DND-41 (cell line): ENCODE data around the gene MGAT5B.
"Not testable (repeated sequence)": the region's sequence is repeated elsewhere in the genome, so short reads cannot be mapped to it uniquely, and the experiment has no call there.

Experiments used
- ATAC-seq: fragments of 200-7000 bp; cut with Tn5 transposase; 3 replicates; pipeline ENCODE4 v1.9.1; 2021; ENCODE audit warnings: low read depth; ENCODE audit not compliant: insufficient read depth
- DNase-seq: peaks from one replicate; pipeline ENCODE4 v3.0.0-alpha.2; 2020
- H2AFZ ChIP-seq: 2 replicates; pipeline ENCODE4 v1.6.0; 2012; ENCODE audit warnings: low read depth, low read length
- H3K27ac ChIP-seq: 2 replicates; pipeline ENCODE4 v1.5.1; 2012; ENCODE audit warnings: low read length, inconsistent platforms
- H3K27me3 ChIP-seq: fragments of 200-600 bp; sonication (generic); 2 replicates; pipeline ENCODE4 v1.6.0; 2012; ENCODE audit warnings: low read length, mild to moderate bottlenecking, inconsistent platforms; ENCODE audit not compliant: insufficient read depth, poor library complexity
- H3K36me3 ChIP-seq: 2 replicates; pipeline ENCODE4 v1.5.1; 2012; ENCODE audit warnings: low read length, inconsistent platforms; ENCODE audit not compliant: insufficient read depth
- H3K4me1 ChIP-seq: 2 replicates; pipeline ENCODE4 v1.5.1; 2012; ENCODE audit warnings: mild to moderate bottlenecking, low read length; ENCODE audit not compliant: insufficient read depth
- H3K4me2 ChIP-seq: 2 replicates; pipeline ENCODE4 v1.6.0; 2012; ENCODE audit warnings: mild to moderate bottlenecking, moderate library complexity, low read length, inconsistent platforms; ENCODE audit not compliant: insufficient read depth
- H3K4me3 ChIP-seq, 2 experiments: fragments of 200-600 bp in 1 of 2; shearing (Covaris generic) in 1 of 2; 2 replicates each; pipeline ENCODE4 v1.5.1; 2012 to 2016; ENCODE audit warnings: inconsistent platforms in 2 of 2, low read length in 2 of 2, mild to moderate bottlenecking in 2 of 2, low read depth in 1 of 2, moderate library complexity in 1 of 2
- H3K79me2 ChIP-seq: 2 replicates; pipeline ENCODE4 v1.6.0; 2012; ENCODE audit warnings: low read length, inconsistent platforms; ENCODE audit not compliant: insufficient read depth
- H3K9ac ChIP-seq: 2 replicates; pipeline ENCODE4 v1.6.0; 2012; ENCODE audit warnings: low read depth, mild to moderate bottlenecking, inconsistent platforms, low read length, moderate library complexity
- H3K9me3 ChIP-seq: 2 replicates; pipeline ENCODE4 v1.5.1; 2012; ENCODE audit warnings: low read length, moderate library complexity, mild to moderate bottlenecking, inconsistent platforms; ENCODE audit not compliant: insufficient read depth, severe bottlenecking
- H4K20me1 ChIP-seq: 2 replicates; pipeline ENCODE4 v1.6.0; 2012; ENCODE audit warnings: low read length; ENCODE audit not compliant: insufficient read depth
- EZH2 ChIP-seq: IDR thresholded peaks from 3 replicates; pipeline ENCODE4 v1.6.1; 2012; ENCODE audit warnings: borderline replicate concordance, low read depth, mild to moderate bottlenecking, moderate library complexity, low read length, inconsistent platforms; ENCODE audit not compliant: severe bottlenecking
- TF ChIP-seq, protein P1 (sequence below): IDR thresholded peaks from 2 replicates; pipeline ENCODE4 v1.5.1; 2012; ENCODE audit warnings: borderline replicate concordance, low read length, moderate library complexity, mild to moderate bottlenecking; ENCODE audit not compliant: poor library complexity, severe bottlenecking; ENCODE audit errors: extremely low read depth

The MGAT5B gene

DNA sequence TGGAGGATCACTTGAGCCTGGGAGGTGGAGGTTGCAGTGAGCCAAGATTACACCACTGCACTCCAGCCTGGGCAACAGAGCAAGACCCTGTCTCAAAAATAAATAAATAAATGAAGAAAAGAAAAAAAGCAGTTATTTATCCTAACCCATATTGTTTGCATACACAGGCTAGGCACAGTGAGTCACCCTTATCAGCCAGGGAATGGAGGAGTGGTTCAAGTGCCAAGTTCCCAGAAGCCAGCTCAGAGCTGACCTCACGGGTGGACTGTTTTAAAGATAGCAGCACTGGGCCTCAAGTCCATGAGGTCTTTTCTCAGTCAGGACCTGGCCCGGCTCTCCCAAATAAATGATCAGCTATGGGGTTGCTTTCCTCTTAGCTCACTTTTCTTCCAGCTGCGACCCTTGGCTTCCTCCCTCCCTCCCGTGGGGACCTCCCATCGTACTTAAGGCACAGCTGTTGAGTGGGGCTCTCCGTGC lies 22.6 kb upstream of the MGAT5B start:
- no peaks in the 10 kb centered on the region for H3K4me1 ChIP-seq
- DNase-seq (no peak), ATAC-seq (no peak)
- H3K79me2 ChIP-seq = no peaks in the 10 kb centered on the region
- TF ChIP-seq, protein P1, sequence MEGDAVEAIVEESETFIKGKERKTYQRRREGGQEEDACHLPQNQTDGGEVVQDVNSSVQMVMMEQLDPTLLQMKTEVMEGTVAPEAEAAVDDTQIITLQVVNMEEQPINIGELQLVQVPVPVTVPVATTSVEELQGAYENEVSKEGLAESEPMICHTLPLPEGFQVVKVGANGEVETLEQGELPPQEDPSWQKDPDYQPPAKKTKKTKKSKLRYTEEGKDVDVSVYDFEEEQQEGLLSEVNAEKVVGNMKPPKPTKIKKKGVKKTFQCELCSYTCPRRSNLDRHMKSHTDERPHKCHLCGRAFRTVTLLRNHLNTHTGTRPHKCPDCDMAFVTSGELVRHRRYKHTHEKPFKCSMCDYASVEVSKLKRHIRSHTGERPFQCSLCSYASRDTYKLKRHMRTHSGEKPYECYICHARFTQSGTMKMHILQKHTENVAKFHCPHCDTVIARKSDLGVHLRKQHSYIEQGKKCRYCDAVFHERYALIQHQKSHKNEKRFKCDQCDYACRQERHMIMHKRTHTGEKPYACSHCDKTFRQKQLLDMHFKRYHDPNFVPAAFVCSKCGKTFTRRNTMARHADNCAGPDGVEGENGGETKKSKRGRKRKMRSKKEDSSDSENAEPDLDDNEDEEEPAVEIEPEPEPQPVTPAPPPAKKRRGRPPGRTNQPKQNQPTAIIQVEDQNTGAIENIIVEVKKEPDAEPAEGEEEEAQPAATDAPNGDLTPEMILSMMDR = no peak
- TF ChIP-seq EZH2 = no peak
- H3K36me3 ChIP-seq = no peaks in the 10 kb centered on the region
- no peaks in the 10 kb centered on the region for H3K9me3 ChIP-seq
- no peak overlapping the region for H3K4me3 ChIP-seq
- no peak overlapping the region for H3K9ac ChIP-seq
- peaks cover under 1% of the 10 kb centered on the region for H3K27me3 ChIP-seq
- H3K27ac ChIP-seq = no peak overlapping the region
- H3K4me2 ChIP-seq = no peak overlapping the region
- H4K20me1 ChIP-seq = no peaks in the 10 kb centered on the region; the same call in 1 of the 2 replicates
- H2AFZ ChIP-seq = no peak overlapping the region

DNA sequence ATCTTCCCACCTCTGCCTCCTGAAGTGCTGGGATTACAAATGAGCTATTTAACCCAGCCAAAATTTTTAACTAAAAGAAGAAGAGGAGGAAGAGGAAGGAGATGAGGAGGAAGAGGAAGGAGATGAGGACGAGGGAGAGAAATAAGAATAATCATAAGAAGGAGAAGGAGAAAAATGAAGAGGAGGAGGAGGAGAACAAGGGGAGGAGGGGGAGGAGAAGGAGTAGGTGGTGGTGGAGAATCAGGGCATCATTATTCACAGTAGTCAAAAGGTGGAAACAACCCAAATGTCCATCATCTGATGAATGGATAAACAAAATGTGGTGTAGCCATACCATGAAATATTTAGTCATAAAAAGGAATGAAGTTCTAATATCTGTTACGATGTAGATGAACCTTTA lies 21.2 kb upstream of the MGAT5B start:
- Histone ChIP-seq H3K9ac (no peak overlapping the region), H3K9me3 (no peaks in the 10 kb centered on the region), H3K79me2 (no peaks in the 10 kb centered on the region), H3K36me3 (no peaks in the 10 kb centered on the region), H3K27ac (no peak overlapping the region), H3K4me2 (no peak overlapping the region), H3K4me3 (no peak overlapping the region), H4K20me1 (no peaks in the 10 kb centered on the region), H2AFZ (no peak overlapping the region), H3K4me1 (no peaks in the 10 kb centered on the region), H3K27me3 (no peaks in the 10 kb centered on the region)
- DNase-seq (no peak), ATAC-seq (no peak)
- TF ChIP-seq EZH2 = no peak
- TF ChIP-seq, protein P1 = no peak

DNA sequence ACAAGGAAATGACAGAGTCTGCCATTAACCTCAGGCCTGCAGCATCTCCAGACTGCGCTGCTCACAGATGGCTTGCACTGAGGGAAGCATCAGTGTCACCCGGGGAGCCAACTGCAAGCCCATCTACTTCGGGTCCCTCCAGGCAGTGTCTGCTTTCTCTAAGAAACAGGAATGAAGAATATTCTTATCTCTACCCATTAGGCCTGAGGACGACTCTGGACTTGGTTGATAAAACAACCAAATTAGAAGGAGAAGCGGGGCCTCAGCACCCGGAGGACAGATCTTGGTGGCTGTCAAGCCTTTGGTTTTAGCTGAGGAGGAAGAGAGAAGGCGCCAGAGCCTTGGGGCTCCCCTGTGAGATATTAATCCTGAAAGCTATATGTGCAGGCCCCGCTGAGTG lies 19.5 kb upstream of the MGAT5B start:
- H3K79me2 ChIP-seq = no peaks in the 10 kb centered on the region
- no peak overlapping the region for H3K4me2 ChIP-seq
- H3K27ac ChIP-seq = no peak overlapping the region
- H3K9me3 ChIP-seq = no peaks in the 10 kb centered on the region
- H3K9ac ChIP-seq = no peak overlapping the region
- no peaks in the 10 kb centered on the region for H3K27me3 ChIP-seq
- no peak overlapping the region for H3K4me3 ChIP-seq
- ATAC-seq (no peak), DNase-seq (no peak)
- no peaks in the 10 kb centered on the region for H3K4me1 ChIP-seq
- H4K20me1 ChIP-seq = no peaks in the 10 kb centered on the region
- TF ChIP-seq EZH2 = no peak
- TF ChIP-seq, protein P1 = no peak
- no peak overlapping the region for H2AFZ ChIP-seq
- H3K36me3 ChIP-seq = no peaks in the 10 kb centered on the region

DNA sequence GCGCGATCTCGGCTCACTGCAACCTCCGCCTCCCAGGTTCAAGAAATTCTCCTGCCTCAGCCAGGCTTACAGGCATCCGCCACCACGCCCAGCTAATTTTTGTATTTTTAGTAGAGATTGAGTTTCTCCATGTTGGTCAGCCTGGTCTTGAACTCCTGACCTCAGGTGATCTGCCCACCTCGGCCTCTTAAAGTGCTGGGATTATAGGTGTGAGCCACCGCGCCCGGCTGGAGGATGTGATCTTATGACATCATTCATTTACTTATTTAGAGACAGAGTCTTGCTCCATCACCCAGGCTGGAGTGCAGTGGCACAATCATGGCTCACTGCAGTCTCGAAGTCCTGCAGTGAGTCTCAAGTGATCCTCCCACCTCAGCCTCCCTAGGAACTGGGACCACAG lies 19.0 kb upstream of the MGAT5B start:
- H4K20me1 ChIP-seq, H2AFZ ChIP-seq, H3K4me2 ChIP-seq, H3K27me3 ChIP-seq, H3K4me1 ChIP-seq, DNase-seq, H3K36me3 ChIP-seq, H3K79me2 ChIP-seq, H3K27ac ChIP-seq, H3K9me3 ChIP-seq, ATAC-seq, H3K9ac ChIP-seq, H3K4me3 ChIP-seq: not testable (repeated sequence)
